ENCODE data around the gene SHISA3. TPM values are rescaled to one million over a fixed set of nuclear protein-coding genes. Genes with fewer than 3 reads are reported as not detected.

The SHISA3 gene
- 0.09 and 0.23 TPM in 2 replicates for total RNA-seq

DNA sequence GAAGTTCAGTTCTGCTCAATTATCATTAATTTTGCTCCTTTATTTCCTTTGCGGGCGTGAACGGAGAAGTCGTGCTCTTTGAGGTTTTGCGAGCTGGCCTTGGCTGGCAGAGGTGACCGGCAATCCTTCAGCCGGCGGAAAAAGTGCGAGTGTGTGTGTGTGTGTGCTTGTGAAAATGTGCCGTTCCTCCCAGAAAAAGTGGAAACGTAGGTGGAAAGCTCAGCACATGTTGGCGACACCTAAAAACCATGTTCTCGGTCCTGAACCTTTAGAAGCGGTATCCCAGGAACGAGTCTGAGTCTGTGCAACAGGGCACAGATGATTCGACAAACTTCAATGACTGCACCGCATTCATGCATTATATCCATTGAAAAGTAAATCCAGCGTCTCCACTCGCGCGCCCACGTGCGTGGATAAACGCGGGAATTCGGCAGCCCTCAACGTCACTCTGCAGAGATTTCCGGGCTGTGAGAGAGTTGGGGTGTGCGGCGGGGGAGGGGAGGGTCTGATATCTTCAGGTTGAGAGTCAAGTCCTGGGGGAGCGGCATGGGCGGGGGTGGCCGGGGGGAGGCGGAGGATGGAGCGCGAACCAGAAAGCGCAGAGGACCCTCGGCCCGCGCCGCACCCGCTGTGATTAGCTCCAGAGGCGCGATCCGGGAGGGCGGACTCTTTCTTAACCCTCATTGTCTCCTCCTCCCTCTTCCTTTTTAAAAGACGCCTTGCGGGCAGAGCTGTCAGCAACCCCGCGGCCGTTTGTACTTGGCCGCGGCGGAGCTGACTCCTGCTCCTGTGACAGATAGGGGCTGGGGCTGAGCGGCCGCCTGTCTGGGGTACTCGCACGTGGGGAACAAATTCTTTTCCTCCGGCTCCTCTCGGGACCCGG lies at the start of gene SHISA3:
Gene SHISA3 (plus strand): TSS at position 737 of the 883 bp plus-strand sequence. CDS start 569 bp downstream, outside the sequence.
- Mint-ChIP-seq H3K9me3 (no peaks in the 10 kb centered on the region), H3K36me3 (ENCODE audit: low read depth) (peaks cover 5% of the 10 kb centered on the region), H3K4me3 (peak within 1 kb of the TSS; percentile 85), H3K27ac (no peak within 1 kb of the TSS), H3K27me3 (peaks cover 65% of the 10 kb centered on the region), H3K4me1 (peaks cover 25% of the 10 kb centered on the region)
- intact Hi-C loops (cut with micrococcal nuclease), result loop anchor here (2.0 to 10.0 kb wide), 4 partner anchors 244 to 652 kb away; partner anchors contain the start of genes ATP8A1, BEND4 and PHOX2B
- peak; percentile 78 for DNase-seq

DNA sequence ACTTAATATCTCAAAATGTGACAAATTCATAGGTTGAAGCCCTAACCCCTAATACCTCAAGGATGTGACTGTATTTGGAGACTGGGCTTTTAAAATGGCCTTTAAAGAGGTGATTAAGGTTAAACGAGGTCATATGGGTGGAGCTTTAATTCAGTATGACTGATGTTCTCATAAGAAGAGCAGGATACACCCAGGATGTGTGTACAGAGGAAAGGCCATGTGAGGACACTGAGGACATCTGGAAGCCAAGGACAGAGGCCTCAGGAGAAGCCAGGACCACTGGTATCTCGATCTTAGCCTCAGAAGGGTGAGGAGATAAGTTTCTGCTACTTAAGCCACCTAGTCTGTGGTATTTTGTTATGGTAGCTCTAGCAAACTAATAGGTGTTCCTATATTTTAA lies 49.0 kb upstream of the SHISA3 start:
- Mint-ChIP-seq H3K27ac (no peak overlapping the region), H3K4me3 (no peak overlapping the region), H3K9me3 (no peaks in the 10 kb centered on the region), H3K27me3 (peaks cover 2% of the 10 kb centered on the region), H3K36me3 (ENCODE audit: low read depth) (no peaks in the 10 kb centered on the region), H3K4me1 (no peaks in the 10 kb centered on the region)
- DNase-seq, result no peak
- intact Hi-C loops (cut with micrococcal nuclease), result no loop called here

DNA sequence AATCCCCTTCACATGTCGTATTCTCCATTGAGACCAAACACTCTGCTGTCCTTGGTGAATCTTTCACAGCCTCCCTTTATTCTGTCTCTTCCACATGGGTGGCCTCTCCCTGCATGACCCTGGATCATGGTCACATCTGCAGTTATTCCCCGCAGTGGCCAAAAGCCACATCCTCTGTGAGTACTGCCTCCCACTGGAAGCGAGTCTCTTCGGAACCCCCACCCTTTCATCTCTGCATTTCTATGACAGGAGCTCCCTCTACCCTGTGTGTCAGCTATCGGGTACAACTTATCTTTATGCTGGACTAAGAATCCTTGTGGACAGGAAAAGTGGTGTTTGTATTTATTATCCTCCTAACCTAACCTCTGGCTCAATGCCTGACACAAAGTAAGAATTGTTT lies 48.6 kb upstream of the SHISA3 start:
- H3K4me3 Mint-ChIP-seq, result no peak overlapping the region
- H3K27me3 Mint-ChIP-seq, result peaks cover 2% of the 10 kb centered on the region
- intact Hi-C loops (cut with micrococcal nuclease), result no loop called here
- no peak for DNase-seq
- no peaks in the 10 kb centered on the region for H3K36me3 Mint-ChIP-seq (ENCODE audit: low read depth)
- H3K4me1 Mint-ChIP-seq, result no peaks in the 10 kb centered on the region
- no peak overlapping the region for H3K27ac Mint-ChIP-seq
- H3K9me3 Mint-ChIP-seq, result no peaks in the 10 kb centered on the region

DNA sequence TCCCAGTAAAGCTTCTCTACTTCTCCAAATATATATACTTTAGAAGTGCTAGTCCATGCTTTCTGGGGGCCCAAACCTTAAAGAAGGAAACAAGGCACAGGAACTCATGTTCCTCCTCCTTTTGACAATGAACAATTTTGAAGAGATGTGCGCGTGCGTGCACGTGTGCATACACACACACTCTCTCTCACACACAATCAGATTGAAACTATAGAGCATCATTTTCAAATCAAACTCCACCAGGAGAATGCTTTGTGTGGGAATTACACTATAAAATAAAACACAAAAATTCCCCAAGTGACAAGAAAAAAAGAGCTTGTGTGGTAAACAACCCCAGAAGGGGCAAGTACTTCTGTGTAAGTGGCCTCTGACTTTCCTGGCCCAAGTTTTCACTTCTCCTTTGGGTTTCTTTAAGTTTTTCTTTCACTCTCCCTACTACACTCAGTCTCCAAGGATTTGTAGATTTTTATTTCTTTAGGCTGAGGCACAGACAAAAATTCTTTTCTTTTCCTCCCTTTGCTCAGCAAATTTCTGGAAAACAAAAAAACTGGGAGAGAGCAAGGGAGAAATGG lies 46.6 kb upstream of the SHISA3 start:
- Mint-ChIP-seq H3K4me1 (no peaks in the 10 kb centered on the region), H3K4me3 (no peak overlapping the region), H3K27me3 (peaks cover 13% of the 10 kb centered on the region), H3K36me3 (ENCODE audit: low read depth) (no peaks in the 10 kb centered on the region), H3K9me3 (no peaks in the 10 kb centered on the region), H3K27ac (no peak overlapping the region)
- DNase-seq, result no peak
- intact Hi-C loops (cut with micrococcal nuclease), result no loop called here

DNA sequence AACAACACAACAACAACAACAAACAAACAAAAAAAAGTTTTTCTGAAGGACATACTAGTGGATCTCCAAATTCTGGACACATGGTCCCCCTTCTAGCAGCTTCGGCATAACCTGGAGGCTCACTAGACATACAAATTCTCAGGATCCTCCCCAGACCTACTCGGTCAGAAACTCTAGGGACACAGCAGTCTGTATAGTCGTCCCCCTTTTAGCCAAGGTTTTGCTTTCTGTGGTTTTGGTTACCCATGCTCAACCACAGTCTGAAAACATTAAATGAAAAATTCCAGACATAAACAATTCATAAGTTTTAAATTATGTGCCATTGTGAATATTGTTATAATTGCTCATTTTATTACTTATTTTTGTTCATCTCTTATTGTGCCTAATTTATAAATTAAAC lies 45.2 kb upstream of the SHISA3 start:
- Mint-ChIP-seq H3K4me3 (no peak overlapping the region), H3K27ac (no peak overlapping the region), H3K36me3 (ENCODE audit: low read depth) (no peaks in the 10 kb centered on the region), H3K4me1 (peaks cover 3% of the 10 kb centered on the region), H3K9me3 (no peaks in the 10 kb centered on the region), H3K27me3 (peaks cover 23% of the 10 kb centered on the region)
- no peak for DNase-seq
- intact Hi-C loops (cut with micrococcal nuclease), result no loop called here

DNA sequence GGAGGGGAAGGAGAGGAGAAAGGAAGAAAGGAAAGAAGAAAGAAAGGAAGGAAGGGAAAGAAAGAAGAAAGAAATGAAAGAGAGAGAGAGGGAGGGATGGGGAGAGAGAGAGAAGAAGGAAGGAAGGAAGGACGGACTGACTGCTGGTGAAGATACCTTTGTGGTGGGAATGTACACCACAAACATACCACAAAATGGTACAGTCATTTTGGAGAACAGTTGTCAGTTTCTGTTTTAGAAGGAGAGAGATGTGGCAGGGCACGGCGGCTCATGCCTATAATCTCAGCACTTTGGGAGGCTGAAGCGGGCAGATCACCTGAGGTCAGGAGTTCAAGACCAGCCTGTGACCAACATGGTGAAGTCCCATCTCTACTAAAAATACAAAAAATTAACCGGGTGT lies 40.0 kb upstream of the SHISA3 start:
- Mint-ChIP-seq H3K27me3 (peaks cover 45% of the 10 kb centered on the region), H3K27ac (no peak overlapping the region), H3K36me3 (ENCODE audit: low read depth) (no peaks in the 10 kb centered on the region), H3K9me3 (no peaks in the 10 kb centered on the region), H3K4me1 (peaks cover 6% of the 10 kb centered on the region), H3K4me3 (no peak overlapping the region)
- intact Hi-C loops (cut with micrococcal nuclease), result no loop called here
- DNase-seq, result peak; percentile 57

DNA sequence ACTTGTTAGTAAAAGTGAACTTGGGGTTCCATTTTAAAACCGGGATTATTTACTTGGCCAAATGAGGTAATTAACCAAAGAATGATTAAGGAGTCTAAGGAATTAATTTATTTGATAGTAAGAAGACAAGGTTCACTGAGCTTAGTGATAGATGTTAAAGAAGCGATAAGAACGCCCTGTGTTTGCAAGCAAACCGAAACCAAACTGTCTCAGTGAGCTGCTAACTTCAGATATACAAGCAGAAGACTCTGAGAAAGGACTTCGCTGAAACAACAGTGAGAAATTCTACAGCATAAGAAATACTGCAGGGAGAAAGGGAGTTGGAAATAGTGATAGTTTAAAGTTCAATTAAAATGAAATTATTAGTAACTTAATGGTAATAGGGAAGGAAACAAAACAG lies 37.6 kb upstream of the SHISA3 start:
- intact Hi-C loops (cut with micrococcal nuclease), result no loop called here
- DNase-seq, result no peak
- Mint-ChIP-seq H3K9me3 (no peaks in the 10 kb centered on the region), H3K27ac (no peak overlapping the region), H3K36me3 (ENCODE audit: low read depth) (no peaks in the 10 kb centered on the region), H3K27me3 (peaks cover 39% of the 10 kb centered on the region), H3K4me3 (no peak overlapping the region), H3K4me1 (peaks cover 6% of the 10 kb centered on the region)

DNA sequence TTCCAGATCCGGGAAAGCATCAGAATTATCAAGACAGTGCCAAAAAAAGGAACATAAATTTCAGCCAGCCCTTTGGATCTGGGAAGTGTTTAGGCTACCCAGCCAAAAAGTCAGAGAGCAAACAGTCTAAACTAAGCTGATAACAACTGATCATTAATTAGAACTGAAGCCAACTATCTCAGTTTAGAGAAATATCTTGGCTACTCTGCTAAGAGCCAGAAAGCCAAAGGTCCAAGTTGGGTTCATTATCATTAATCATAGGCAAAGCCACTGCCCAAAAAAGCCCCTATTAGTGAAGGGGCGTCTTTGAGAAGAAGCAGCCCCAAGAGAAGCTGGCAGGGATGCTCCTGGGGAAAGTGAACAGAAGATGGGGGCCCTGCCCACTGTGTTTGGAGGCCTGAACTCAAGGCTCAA lies 37.0 kb upstream of the SHISA3 start:
- Mint-ChIP-seq H3K9me3 (no peaks in the 10 kb centered on the region), H3K4me1 (peaks cover 6% of the 10 kb centered on the region), H3K27ac (no peak overlapping the region), H3K36me3 (ENCODE audit: low read depth) (no peaks in the 10 kb centered on the region), H3K27me3 (peaks cover 36% of the 10 kb centered on the region), H3K4me3 (no peak overlapping the region)
- intact Hi-C loops (cut with micrococcal nuclease), result no loop called here
- no peak for DNase-seq

DNA sequence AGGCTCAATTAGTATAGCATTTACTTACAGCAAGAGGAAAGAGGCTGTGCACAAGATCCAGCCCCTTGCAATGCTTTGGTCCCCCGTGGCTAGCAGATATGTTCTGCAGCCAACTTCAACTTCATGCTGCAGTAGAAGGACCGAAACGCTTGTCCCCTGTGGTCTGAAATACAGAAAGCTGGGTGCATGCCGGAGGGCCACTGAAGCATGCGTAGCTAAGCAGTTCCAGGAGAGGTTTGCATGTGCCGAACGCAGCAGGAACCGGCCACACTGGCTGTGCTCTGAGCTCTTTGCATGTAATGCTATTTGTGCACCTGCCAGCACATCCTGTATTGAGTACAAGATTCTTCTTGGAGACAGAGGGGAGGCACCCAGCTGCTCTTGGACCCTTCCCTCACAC lies 35.8 kb upstream of the SHISA3 start:
- H3K27me3 Mint-ChIP-seq, result peaks cover 25% of the 10 kb centered on the region
- H3K4me3 Mint-ChIP-seq, result no peak overlapping the region
- no peaks in the 10 kb centered on the region for H3K36me3 Mint-ChIP-seq (ENCODE audit: low read depth)
- peaks cover 6% of the 10 kb centered on the region for H3K4me1 Mint-ChIP-seq
- DNase-seq, result no peak
- intact Hi-C loops (cut with micrococcal nuclease), result no loop called here
- no peak overlapping the region for H3K27ac Mint-ChIP-seq
- no peaks in the 10 kb centered on the region for H3K9me3 Mint-ChIP-seq

DNA sequence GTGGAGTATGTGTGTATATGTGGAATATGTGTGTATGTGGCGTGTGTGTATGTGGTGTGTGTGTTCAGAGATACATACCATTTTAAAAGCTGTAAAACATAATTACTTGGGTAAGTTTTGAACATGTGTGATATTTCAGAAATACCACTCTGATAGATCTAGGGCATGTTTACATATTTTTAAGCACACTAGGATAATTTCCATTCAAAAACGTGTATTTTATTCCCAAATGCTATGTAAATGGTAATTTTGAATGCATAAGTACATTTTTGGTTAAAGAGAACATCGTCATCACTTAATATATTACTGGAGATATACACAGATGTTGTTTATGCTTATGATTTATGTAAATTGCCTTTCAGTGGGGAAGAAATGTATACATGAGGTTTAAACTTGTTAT lies 34.7 kb upstream of the SHISA3 start:
- Mint-ChIP-seq H3K4me3 (no peak overlapping the region), H3K27ac (no peak overlapping the region), H3K27me3 (peaks cover 18% of the 10 kb centered on the region), H3K4me1 (no peaks in the 10 kb centered on the region), H3K9me3 (no peaks in the 10 kb centered on the region), H3K36me3 (ENCODE audit: low read depth) (no peaks in the 10 kb centered on the region)
- intact Hi-C loops (cut with micrococcal nuclease), result no loop called here
- DNase-seq, result no peak

DNA sequence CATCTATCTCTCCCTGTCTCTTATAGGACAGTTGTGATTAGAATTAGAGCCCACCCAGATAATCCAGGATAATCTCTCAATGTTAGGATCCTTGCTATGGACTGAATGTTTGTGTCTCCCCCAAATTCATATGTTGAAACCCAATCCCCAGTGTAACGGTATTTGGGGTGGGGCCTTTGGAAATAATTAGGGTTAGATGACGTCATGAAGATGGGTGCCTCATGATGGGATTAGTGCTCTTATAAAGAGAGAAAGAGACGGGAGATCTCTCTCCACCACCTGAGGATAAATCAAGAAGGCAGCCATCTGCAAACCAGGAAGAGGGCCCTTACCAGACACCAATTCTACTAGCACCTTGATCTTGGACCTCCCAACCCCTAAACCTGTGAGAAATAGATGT lies 33.7 kb upstream of the SHISA3 start:
- H3K27ac Mint-ChIP-seq, result no peak overlapping the region
- no peak for DNase-seq
- H3K9me3 Mint-ChIP-seq, result no peaks in the 10 kb centered on the region
- peaks cover 9% of the 10 kb centered on the region for H3K27me3 Mint-ChIP-seq
- intact Hi-C loops (cut with micrococcal nuclease), result no loop called here
- H3K4me1 Mint-ChIP-seq, result no peaks in the 10 kb centered on the region
- no peaks in the 10 kb centered on the region for H3K36me3 Mint-ChIP-seq (ENCODE audit: low read depth)
- H3K4me3 Mint-ChIP-seq, result no peak overlapping the region

DNA sequence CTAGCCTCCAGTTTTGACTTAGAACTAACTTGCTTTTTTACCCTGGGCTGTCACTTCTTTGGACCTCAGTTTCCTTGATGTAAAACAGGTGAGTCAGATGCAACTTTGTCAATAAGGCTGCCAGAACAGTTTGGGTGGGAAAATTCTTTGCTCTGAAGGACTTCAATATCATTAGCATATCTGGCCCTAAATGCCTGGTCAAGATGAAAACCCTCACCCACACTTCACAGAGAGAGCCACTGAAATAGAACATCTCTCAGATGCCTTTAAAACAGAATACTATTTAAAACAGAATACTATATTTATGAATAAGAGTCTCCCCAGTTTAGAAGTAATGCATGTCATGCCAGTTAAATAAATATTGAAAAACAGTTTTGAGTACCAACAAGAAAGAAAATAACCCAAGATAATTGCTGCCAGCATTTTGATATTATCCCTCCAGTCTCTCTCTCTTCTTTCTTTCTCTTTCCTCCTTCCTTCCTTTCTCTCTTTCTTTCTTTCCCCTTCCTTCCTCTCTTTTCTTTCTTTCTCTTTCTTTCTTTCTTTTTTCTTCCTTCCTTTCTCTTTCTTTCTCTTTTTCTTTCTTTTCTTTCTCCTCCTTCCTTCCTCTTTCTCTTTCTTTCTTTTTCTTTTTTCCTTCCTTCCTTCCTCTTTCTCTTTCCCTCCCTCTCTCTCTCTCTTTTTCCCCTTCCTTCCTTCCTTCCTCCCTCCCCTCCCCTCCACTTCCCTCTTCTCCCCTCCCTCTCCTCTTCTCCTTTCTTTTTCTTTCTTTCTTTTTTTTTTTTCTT lies 32.8 kb upstream of the SHISA3 start:
- H3K27me3 Mint-ChIP-seq, result peaks cover 4% of the 10 kb centered on the region
- H3K27ac Mint-ChIP-seq, result no peak overlapping the region
- no peak overlapping the region for H3K4me3 Mint-ChIP-seq
- no peaks in the 10 kb centered on the region for H3K9me3 Mint-ChIP-seq
- no peaks in the 10 kb centered on the region for H3K36me3 Mint-ChIP-seq (ENCODE audit: low read depth)
- no peak for DNase-seq
- no peaks in the 10 kb centered on the region for H3K4me1 Mint-ChIP-seq
- intact Hi-C loops (cut with micrococcal nuclease), result no loop called here

DNA sequence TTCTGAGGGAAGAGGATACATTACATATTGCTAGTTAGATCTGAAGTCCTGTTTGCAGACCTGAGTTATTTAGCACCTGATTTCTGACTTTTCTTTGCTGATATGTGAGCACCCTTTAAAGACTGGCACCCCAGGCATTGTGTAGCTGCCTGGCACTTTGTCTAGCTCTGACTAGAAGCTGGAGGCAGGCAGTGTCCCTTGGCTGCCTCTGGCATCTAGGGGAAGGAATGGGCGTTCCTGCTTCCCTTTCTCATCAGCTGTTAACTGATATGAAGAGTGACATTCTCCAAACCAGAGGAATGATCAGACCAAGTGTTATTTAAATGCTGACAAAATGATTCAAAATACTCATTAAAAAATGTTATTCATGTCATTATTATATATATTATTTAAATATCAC lies 30.3 kb upstream of the SHISA3 start:
- Mint-ChIP-seq H3K4me1 (no peaks in the 10 kb centered on the region), H3K36me3 (ENCODE audit: low read depth) (no peaks in the 10 kb centered on the region), H3K27ac (no peak overlapping the region), H3K9me3 (no peaks in the 10 kb centered on the region), H3K27me3 (no peaks in the 10 kb centered on the region), H3K4me3 (no peak overlapping the region)
- intact Hi-C loops (cut with micrococcal nuclease), result no loop called here
- DNase-seq, result no peak

DNA sequence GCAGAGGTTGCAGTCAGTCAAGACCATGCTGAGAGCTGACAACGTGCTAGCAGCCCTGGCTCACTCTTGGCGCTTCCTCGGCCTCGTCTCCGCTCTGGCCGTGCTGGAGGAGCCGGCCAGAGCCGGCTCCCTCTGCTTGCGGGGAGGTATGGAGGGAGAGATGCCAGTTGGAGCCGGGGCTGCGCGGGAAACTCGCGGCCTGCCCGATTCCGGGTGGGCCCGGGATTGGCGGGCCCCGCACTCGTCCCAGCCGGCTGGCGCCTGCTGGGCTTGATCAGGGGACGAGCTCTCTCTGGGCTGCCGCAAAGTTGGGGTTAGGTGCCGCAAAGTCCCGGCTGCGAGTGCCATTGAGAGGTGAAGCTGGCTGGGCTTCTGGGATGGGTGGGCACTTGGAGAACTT lies 27.8 kb upstream of the SHISA3 start:
- Mint-ChIP-seq H3K4me1 (no peaks in the 10 kb centered on the region), H3K9me3 (no peaks in the 10 kb centered on the region), H3K4me3 (no peak overlapping the region), H3K27me3 (peaks cover under 1% of the 10 kb centered on the region), H3K27ac (no peak overlapping the region), H3K36me3 (ENCODE audit: low read depth) (no peaks in the 10 kb centered on the region)
- intact Hi-C loops (cut with micrococcal nuclease), result no loop called here
- DNase-seq, result no peak

Data from activated CD4-positive, alpha-beta T cell treated with anti-CD3 and anti-CD28 coated beads, Interleukin-2, amount 10 ng/mL, durations not matched to agents 24 days and 14 days (primary cell).